Osteocyte (in vitro differentiated cells): Measurements from ENCODE around the gene SOX18. TPM values are rescaled to one million over a fixed set of nuclear protein-coding genes. Genes with fewer than 3 reads are reported as not detected.

Experiments
- DNase-seq: peaks from one replicate; pipeline ENCODE4 v3.0.0; 2021; ENCODE audit warnings: mixed read lengths; ENCODE audit not compliant: unreplicated experiment; ENCODE audit errors: extremely low spot score
- H3K27ac Mint-ChIP-seq: one replicate; pipeline ENCODE4 v1.8.0; 2021; ENCODE audit warnings: mild to moderate bottlenecking, mixed read lengths; ENCODE audit not compliant: unreplicated experiment
- H3K27me3 Mint-ChIP-seq: one replicate; pipeline ENCODE4 v1.8.0; 2021; ENCODE audit warnings: mixed read lengths; ENCODE audit not compliant: unreplicated experiment
- H3K36me3 Mint-ChIP-seq: one replicate; pipeline ENCODE4 v1.8.0; 2021; ENCODE audit warnings: mixed read lengths; ENCODE audit not compliant: unreplicated experiment
- H3K4me1 Mint-ChIP-seq: one replicate; pipeline ENCODE4 v1.8.0; 2021; ENCODE audit warnings: mixed read lengths; ENCODE audit not compliant: unreplicated experiment
- H3K4me3 Mint-ChIP-seq: one replicate; pipeline ENCODE4 v1.8.0; 2021; ENCODE audit warnings: mild to moderate bottlenecking, moderate library complexity, mixed read lengths; ENCODE audit not compliant: unreplicated experiment
- H3K9me3 Mint-ChIP-seq: one replicate; pipeline ENCODE4 v1.8.0; 2021; ENCODE audit warnings: mixed read lengths; ENCODE audit not compliant: unreplicated experiment
- total RNA-seq: library from RNA; stranded (reverse); gene quantifications from 2 replicates; pipeline ENCODE4 v1.2.1, GENCODE V29; 2021
- TF ChIP-seq, protein P1 (sequence below): fragments of 200-600 bp; sonication (generic); IDR thresholded peaks from 2 replicates; pipeline ENCODE4 v1.5.0; 2021; ENCODE audit warnings: antibody characterized with exemption, mild to moderate bottlenecking, moderate library complexity

Gene SOX18
- total RNA-seq, 1 donor from 2014 or later: 1.2 TPM

GRCh38 chr20:64073476-64074183 lies 24.2 kb upstream of the SOX18 start:
- Mint-ChIP-seq H3K27ac (no peak overlapping the region), H3K9me3 (no peaks in the 10 kb centered on the region), H3K27me3 (no peaks in the 10 kb centered on the region), H3K4me1 (peaks cover 4% of the 10 kb centered on the region), H3K4me3 (no peak overlapping the region), H3K36me3 (peaks cover 5% of the 10 kb centered on the region)
- TF ChIP-seq, protein P1, sequence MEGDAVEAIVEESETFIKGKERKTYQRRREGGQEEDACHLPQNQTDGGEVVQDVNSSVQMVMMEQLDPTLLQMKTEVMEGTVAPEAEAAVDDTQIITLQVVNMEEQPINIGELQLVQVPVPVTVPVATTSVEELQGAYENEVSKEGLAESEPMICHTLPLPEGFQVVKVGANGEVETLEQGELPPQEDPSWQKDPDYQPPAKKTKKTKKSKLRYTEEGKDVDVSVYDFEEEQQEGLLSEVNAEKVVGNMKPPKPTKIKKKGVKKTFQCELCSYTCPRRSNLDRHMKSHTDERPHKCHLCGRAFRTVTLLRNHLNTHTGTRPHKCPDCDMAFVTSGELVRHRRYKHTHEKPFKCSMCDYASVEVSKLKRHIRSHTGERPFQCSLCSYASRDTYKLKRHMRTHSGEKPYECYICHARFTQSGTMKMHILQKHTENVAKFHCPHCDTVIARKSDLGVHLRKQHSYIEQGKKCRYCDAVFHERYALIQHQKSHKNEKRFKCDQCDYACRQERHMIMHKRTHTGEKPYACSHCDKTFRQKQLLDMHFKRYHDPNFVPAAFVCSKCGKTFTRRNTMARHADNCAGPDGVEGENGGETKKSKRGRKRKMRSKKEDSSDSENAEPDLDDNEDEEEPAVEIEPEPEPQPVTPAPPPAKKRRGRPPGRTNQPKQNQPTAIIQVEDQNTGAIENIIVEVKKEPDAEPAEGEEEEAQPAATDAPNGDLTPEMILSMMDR: no peak
- no peak for DNase-seq

- Mint-ChIP-seq H3K27me3 (no peaks in the 10 kb centered on the region), H3K27ac (no peak overlapping the region), H3K4me3 (no peak overlapping the region), H3K4me1 (no peaks in the 10 kb centered on the region), H3K9me3 (no peaks in the 10 kb centered on the region), H3K36me3 (peaks cover 5% of the 10 kb centered on the region)
- TF ChIP-seq, protein P1: no peak
- no peak for DNase-seq
Observed at GRCh38 chr20:64072498-64073063, 23.1 kb upstream of the SOX18 start.

DNA sequence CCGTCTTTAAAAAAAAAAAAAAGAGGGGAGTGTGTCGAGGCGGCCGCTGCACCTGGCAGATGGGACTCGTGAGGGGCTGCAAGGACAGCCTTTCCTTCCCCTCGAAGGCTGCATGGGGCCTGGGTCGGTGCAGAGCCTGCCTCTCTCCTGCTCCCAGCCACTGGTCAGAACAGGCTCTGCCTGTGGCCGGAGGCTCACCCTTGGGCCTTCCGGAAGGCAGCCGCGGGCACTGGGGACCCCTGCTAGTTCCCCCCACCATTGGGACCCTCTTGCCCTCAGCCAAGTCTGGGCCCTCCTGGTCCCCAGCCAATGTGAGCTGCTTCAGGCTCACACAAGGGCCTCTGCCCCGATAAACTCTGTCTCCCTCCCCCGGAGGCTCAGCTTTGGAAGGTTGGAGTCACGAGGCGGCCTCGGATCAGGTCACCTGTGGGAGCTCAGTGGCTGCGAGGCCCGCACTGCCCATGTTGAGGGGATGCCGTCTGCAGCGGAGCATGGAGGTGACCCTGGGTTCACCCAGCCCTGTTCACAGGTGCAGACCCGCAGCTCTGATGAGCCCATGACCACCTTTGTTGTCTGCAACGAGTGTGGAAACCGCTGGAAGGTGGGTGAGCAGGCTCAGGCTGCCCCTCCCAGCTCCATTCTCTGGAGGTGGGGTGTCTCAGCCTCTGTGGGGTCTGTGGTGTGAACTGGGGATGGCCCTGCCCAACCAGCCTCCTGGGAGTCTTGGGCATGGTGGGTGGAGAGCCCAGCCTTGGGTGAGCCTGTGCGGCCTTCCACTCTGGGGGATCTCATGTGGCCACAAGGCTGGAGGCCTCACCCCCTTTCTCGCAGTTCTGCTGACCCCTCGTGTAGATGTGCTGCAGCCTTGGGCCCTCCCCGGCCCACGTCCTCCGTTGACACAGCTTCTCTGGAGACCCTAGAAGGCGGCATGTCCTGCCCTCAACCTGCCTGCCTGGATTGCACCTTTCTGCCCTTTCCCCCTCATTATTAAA lies 22.2 kb upstream of the SOX18 start:
- Mint-ChIP-seq H3K27ac (no peak overlapping the region), H3K9me3 (no peaks in the 10 kb centered on the region), H3K36me3 (peaks cover 5% of the 10 kb centered on the region), H3K27me3 (no peaks in the 10 kb centered on the region), H3K4me3 (no peak overlapping the region), H3K4me1 (no peaks in the 10 kb centered on the region)
- DNase-seq: no peak
- TF ChIP-seq, protein P1: no peak

DNA sequence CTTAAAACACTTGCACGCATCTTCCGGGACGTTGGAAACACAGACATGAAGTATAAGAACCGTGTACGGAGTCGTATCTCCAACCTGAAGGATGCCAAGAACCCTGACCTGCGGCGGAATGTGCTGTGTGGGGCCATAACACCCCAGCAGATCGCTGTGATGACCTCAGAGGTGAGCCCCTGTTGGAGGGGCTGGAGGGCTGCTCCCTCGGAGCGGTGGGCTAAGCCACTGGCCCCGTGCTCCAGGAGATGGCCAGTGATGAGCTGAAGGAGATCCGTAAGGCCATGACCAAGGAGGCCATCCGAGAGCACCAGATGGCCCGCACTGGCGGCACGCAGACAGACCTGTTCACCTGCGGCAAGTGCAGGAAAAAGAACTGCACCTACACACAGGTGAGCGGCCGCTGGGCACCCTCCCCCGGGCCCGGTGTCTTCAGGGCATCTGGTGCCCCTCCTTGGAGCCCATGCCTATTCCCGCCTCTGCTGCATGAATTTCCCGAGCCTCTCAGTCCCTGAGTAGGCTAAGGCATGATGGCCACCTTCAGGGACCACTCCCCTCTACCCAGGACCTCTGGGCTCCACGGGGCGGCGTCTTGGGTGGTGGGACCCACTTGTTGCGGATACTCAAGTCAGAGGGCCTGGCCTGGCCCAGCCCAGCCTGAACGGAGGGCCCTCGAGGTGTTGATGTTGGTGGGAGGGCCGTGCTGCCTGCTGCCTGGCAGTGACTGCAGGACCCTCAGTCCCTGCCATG lies 21.0 kb upstream of the SOX18 start:
- Mint-ChIP-seq H3K36me3 (peaks cover 5% of the 10 kb centered on the region), H3K27ac (no peak overlapping the region), H3K27me3 (no peaks in the 10 kb centered on the region), H3K4me1 (peaks cover 6% of the 10 kb centered on the region), H3K9me3 (no peaks in the 10 kb centered on the region), H3K4me3 (no peak overlapping the region)
- TF ChIP-seq, protein P1: no peak
- no peak for DNase-seq
